Body of pancreas (tissue), 4 donors: ENCODE results near the gene GRID1. TPM values are rescaled to one million over a fixed set of nuclear protein-coding genes. Genes with fewer than 3 reads are reported as not detected.

Experiments used
- ATAC-seq: fragments of 150-250 bp; one replicate; pipeline ENCODE4 v1.9.1; 2016
- DNase-seq, 4 donors: peaks; one replicate each; pipeline ENCODE4 v3.0.0-alpha.2; 2019
- H3K27ac ChIP-seq, 4 donors: fragments of 200-600 bp; sonication (generic); 1 replicate in 3 of 4; 2 replicates in 1 of 4; pipeline versions ENCODE4 v1.5.1 to v1.6.1; 2016 to 2019; ENCODE audit warnings: mild to moderate bottlenecking in 1 of 4, mixed read lengths in 1 of 4, moderate library complexity in 1 of 4
- H3K27me3 ChIP-seq, 2 donors: fragments of 200-600 bp; sonication (generic); one replicate each; pipeline ENCODE4 v1.6.0; 2016; ENCODE audit warnings: mild to moderate bottlenecking in 1 of 2
- H3K36me3 ChIP-seq, 2 donors: fragments of 200-600 bp; sonication (generic); replicated peaks in 1 of 2; 2 replicates each; pipeline ENCODE4 v1.5.1; 2016; ENCODE audit warnings: low read depth in 2 of 2; ENCODE audit not compliant: insufficient read depth in 1 of 2
- H3K4me1 ChIP-seq: fragments of 200-600 bp; sonication (generic); one replicate; pipeline ENCODE4 v1.6.0; 2016
- H3K4me3 ChIP-seq, 2 donors: fragments of 200-600 bp; sonication (generic); 1 replicate in 1 of 2; 2 replicates in 1 of 2; pipeline ENCODE4 v1.5.1; 2016 to 2019
- H3K9me3 ChIP-seq, 3 donors: fragments of 200-600 bp; sonication (generic); 1 replicate in 2 of 3; 2 replicates in 1 of 3; pipeline ENCODE4 v1.5.1; 2016
- CTCF ChIP-seq, 7 experiments: fragments of 450-650 bp in 4 of 7; fragments of 200-600 bp in 3 of 7; sonication (generic) in 3 of 7; IDR thresholded peaks; one replicate each; pipeline ENCODE4 v1.5.1; 2016 to 2019; ENCODE audit warnings: antibody characterized with exemption in 7 of 7
- POLR2A ChIP-seq, 3 donors: fragments of 450-650 bp; IDR thresholded peaks; one replicate each; pipeline ENCODE4 v1.6.1; 2016; ENCODE audit warnings: antibody characterized with exemption in 3 of 3, mild to moderate bottlenecking in 2 of 3
- WGBS, 2 donors: methylation state at CpG; one replicate each; pipeline ENCODE4 v1.1.5; 2017; 5-methylcytosine and 5-hydroxymethylcytosine counted together
- intact Hi-C: fragments of 100-400 bp; cut with DNase I; formaldehyde crosslinking; loops from one replicate; pipeline ENCODE4 v1.15.1; 2023
- total RNA-seq, 2 donors: library from RNA; depleted of rRNA; stranded (reverse); fragments of >200 nt; gene quantifications; one replicate each; pipeline ENCODE4 v1.1.0, GENCODE V29; 2016

Gene GRID1
- total RNA-seq, 2 donors from 2014 or later, result 1.0 to 1.6 TPM

- Histone ChIP-seq H3K27me3 (no peaks in the 10 kb centered on the region), H3K9me3 (no peaks in the 10 kb centered on the region), H3K27ac (no peak overlapping the region), H3K4me3 (no peak overlapping the region), H3K36me3 (no peaks in the 10 kb centered on the region), H3K4me1 (no peaks in the 10 kb centered on the region)
- TF ChIP-seq POLR2A (IDR thresholded peaks at IDR 0.05) (no peak), CTCF (IDR thresholded peaks at IDR 0.05) (no peak)
- DNase-seq, result no peak
- ATAC-seq, result no peak
- WGBS, 2 donors, result 41 to 56% methylated on average over 2 of the region's 2 CpGs
- intact Hi-C loops, result no loop called here
Measured at GRCh38 chr10:85978566-85979358, 387.8 kb downstream of the GRID1 start.

- intact Hi-C loops, result no loop called here
- Histone ChIP-seq H3K36me3 (no peaks in the 10 kb centered on the region), H3K4me1 (no peaks in the 10 kb centered on the region), H3K9me3 (no peaks in the 10 kb centered on the region), H3K27ac (no peak overlapping the region), H3K4me3 (no peak overlapping the region), H3K27me3 (no peaks in the 10 kb centered on the region)
- DNase-seq (no peak), ATAC-seq (no peak)
- no peak for TF ChIP-seq CTCF (IDR thresholded peaks at IDR 0.05)
- TF ChIP-seq POLR2A (IDR thresholded peaks at IDR 0.05), result no peak
- 69 to 88% methylated on average over 3 to 6 of the region's 6 CpGs for WGBS, 2 donors
Measured at GRCh38 chr10:85977642-85978041, 389.0 kb downstream of the GRID1 start.

- intact Hi-C loops, result no loop called here
- no peak overlapping the region for H3K4me3 ChIP-seq
- no peaks in the 10 kb centered on the region for H3K9me3 ChIP-seq
- no peak overlapping the region for H3K27ac ChIP-seq
- H3K4me1 ChIP-seq, result no peaks in the 10 kb centered on the region
- ATAC-seq (no peak), DNase-seq (no peak)
- H3K27me3 ChIP-seq, result no peaks in the 10 kb centered on the region
- no peak for TF ChIP-seq CTCF (IDR thresholded peaks at IDR 0.05)
- no peak for TF ChIP-seq POLR2A (IDR thresholded peaks at IDR 0.05)
- H3K36me3 ChIP-seq, result no peaks in the 10 kb centered on the region
- 75 to 82% methylated on average over 6 of the region's 6 CpGs for WGBS, 2 donors
Measured at GRCh38 chr10:85976267-85976793, 390.3 kb downstream of the GRID1 start.

- no peak for DNase-seq
- Histone ChIP-seq H3K36me3 (no peaks in the 10 kb centered on the region), H3K4me3 (no peak overlapping the region), H3K4me1 (no peaks in the 10 kb centered on the region), H3K9me3 (no peaks in the 10 kb centered on the region), H3K27me3 (no peaks in the 10 kb centered on the region), H3K27ac (no peak overlapping the region)
- intact Hi-C loops, result no loop called here
- TF ChIP-seq POLR2A (IDR thresholded peaks at IDR 0.05), result no peak
- no peak for TF ChIP-seq CTCF (IDR thresholded peaks at IDR 0.05)
- ATAC-seq, result no peak
Measured at GRCh38 chr10:85971494-85971893, 395.1 kb downstream of the GRID1 start.

- no peak for DNase-seq
- H3K4me1 ChIP-seq, result no peaks in the 10 kb centered on the region
- ATAC-seq, result no peak
- no peaks in the 10 kb centered on the region for H3K27me3 ChIP-seq
- no peaks in the 10 kb centered on the region for H3K36me3 ChIP-seq
- H3K4me3 ChIP-seq, result no peak overlapping the region
- intact Hi-C loops, result no loop called here
- TF ChIP-seq POLR2A (IDR thresholded peaks at IDR 0.05), result no peak
- no peak for TF ChIP-seq CTCF (IDR thresholded peaks at IDR 0.05)
- WGBS, 2 donors, result 73 to 86% methylated on average over 1 of the region's 1 CpG
- peaks cover 0 to 4% (median 0%) of the 10 kb centered on the region in 3 donors for H3K9me3 ChIP-seq
- H3K27ac ChIP-seq, result no peak overlapping the region
Measured at GRCh38 chr10:85967594-85967993, 399.0 kb downstream of the GRID1 start.
